ENCODE results near the gene KAT5. TPM values are rescaled to one million over a fixed set of nuclear protein-coding genes. Genes with fewer than 3 reads are reported as not detected.
A peak's percentile ranks its signal among the peaks of the same experiment; 100 is the strongest.

The KAT5 gene
- total RNA-seq, 1 donor from 2014 or later = 72.2 TPM

GRCh38 chr11:65710421-65710820 lies 1.6 kb upstream of the KAT5 start:
- no peak overlapping the region for H3K4me3 ChIP-seq (ENCODE audit: low read depth, low read length)
- no peak for TF ChIP-seq CTCF (conservative IDR thresholded peaks at IDR 0.05; ENCODE audit: low read depth, low read length)
- no peak for DNase-seq (ENCODE audit: low read depth)

GRCh38 chr11:65712633-65713076 lies 603 bp downstream of the KAT5 start:
- TF ChIP-seq CTCF (conservative IDR thresholded peaks at IDR 0.05; ENCODE audit: low read depth, low read length) = no peak

GRCh38 chr11:65713212-65713969 lies 1.3 kb downstream of the KAT5 start:
- no peak for TF ChIP-seq CTCF (conservative IDR thresholded peaks at IDR 0.05; ENCODE audit: low read depth, low read length)
- H3K4me3 ChIP-seq (ENCODE audit: low read depth, low read length) = peak overlapping the region; percentile 74

More at GRCh38 chr11:65712633-65713076, 603 bp downstream of the KAT5 start:
- no peak for DNase-seq (ENCODE audit: low read depth)
- peak overlapping the region; percentile 74 for H3K4me3 ChIP-seq (ENCODE audit: low read depth, low read length)

GRCh38 chr11:65714433-65714832 lies 2.4 kb downstream of the KAT5 start:
- no peak for DNase-seq (ENCODE audit: low read depth)
- H3K4me3 ChIP-seq (ENCODE audit: low read depth, low read length) = no peak overlapping the region
- no peak for TF ChIP-seq CTCF (conservative IDR thresholded peaks at IDR 0.05; ENCODE audit: low read depth, low read length)

More at GRCh38 chr11:65713212-65713969, 1.3 kb downstream of the KAT5 start:
- DNase-seq (ENCODE audit: low read depth) = no peak

GRCh38 chr11:65716302-65716701 lies 4.2 kb downstream of the KAT5 start:
- DNase-seq (ENCODE audit: low read depth) = no peak
- no peak for TF ChIP-seq CTCF (conservative IDR thresholded peaks at IDR 0.05; ENCODE audit: low read depth, low read length)
- H3K4me3 ChIP-seq (ENCODE audit: low read depth, low read length) = no peak overlapping the region

- no peak for TF ChIP-seq CTCF (conservative IDR thresholded peaks at IDR 0.05; ENCODE audit: low read depth, low read length)
- H3K4me3 ChIP-seq (ENCODE audit: low read depth, low read length) = no peak overlapping the region
- DNase-seq (ENCODE audit: low read depth) = no peak
These were observed 4.8 kb downstream of the KAT5 start for GRCh38 chr11:65716774-65717405.

All from epithelial cell of proximal tubule (primary cell).